ENCODE measurements around the gene SKOR2.

Gene SKOR2

DNA sequence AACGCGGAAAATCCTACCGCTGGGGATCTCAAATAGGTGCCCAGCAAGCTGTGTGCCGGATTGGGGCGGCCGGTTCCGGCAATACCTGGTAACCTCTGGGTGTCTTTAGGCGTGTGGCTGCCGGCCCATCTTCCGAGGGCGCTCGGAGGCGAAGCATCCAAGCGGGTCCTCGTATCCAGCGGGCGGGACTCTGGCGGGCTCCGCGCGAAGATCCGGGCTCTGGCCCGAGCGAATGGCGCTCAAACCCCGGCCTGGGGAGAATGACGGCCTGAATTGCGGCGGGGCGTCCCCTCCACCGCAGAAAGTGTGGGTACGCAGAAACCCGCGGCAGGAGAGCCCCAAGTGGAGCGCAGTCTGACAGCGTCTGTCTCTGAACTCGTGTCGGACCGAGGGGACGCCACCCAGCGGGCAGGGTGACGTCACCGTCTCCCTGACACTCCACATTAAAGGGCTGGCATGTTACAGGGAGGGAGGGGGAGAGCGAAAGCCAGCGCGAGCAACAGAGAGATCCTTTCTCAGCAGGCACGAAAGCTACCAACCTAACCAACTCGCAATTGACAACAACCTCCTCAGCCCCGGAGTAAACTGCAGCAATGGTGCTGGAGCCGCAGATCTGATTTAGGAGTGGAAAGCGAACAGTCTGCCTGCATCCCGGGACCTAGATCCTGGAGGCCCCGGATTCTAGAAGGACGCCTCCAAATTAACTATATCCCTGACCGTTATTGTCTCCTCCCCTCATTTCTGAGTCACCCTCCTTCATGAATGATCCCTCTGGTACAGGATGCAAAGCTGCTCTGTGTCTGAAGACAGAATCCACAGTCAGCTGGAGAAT, at the start of gene SKOR2:
Gene SKOR2, minus strand, starts transcription at position 372 of the 832 bp plus-strand sequence. CDS start 2,477 bp downstream, outside the sequence.
- no peak for DNase-seq

DNA sequence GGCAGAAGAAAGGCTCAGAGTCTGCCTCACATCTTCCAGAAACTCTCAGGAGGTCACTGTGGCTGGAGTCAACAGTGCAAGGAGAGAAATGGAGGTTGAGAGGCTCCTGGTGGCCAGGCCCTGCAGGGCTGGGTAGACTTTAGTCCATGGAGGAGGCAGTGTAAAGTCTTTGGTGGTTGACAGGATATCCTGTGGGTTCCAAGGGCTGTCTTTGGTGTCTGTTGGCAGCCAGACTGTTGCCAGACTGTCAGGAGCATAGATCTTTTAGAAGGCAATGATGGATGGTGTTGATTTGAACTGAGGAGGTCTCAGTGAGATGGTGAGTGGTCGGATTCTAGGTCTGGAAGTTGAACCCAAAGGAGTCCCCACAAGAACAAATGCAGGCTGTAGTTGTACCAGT, 45.0 kb upstream of the SKOR2 start:
- DNase-seq, result no peak

DNA sequence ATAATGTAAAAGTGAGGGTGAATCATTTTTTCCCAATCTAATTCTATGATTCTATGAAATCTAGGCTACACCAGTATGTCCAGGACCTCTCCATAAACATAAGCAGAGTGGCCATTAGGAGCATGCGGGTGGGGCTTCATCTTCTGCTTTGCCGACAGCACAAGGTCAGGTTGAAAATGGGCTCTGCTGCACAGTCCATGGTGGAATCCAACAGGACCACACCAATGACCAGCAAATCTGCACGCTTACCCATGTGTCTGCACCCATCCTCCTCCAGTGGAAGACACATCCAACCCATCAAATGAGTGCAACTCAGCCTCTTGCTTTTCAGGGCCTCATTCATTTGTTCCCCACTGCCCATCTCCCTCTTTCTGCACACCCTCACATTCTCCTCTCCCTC, 43.3 kb upstream of the SKOR2 start:
- DNase-seq, result no peak

- DNase-seq, result no peak
These were observed 37.3 kb upstream of the SKOR2 start for GRCh38 chr18:47288741-47289140.

- no peak for DNase-seq
These were observed 36.6 kb upstream of the SKOR2 start for GRCh38 chr18:47287911-47288585.

DNA sequence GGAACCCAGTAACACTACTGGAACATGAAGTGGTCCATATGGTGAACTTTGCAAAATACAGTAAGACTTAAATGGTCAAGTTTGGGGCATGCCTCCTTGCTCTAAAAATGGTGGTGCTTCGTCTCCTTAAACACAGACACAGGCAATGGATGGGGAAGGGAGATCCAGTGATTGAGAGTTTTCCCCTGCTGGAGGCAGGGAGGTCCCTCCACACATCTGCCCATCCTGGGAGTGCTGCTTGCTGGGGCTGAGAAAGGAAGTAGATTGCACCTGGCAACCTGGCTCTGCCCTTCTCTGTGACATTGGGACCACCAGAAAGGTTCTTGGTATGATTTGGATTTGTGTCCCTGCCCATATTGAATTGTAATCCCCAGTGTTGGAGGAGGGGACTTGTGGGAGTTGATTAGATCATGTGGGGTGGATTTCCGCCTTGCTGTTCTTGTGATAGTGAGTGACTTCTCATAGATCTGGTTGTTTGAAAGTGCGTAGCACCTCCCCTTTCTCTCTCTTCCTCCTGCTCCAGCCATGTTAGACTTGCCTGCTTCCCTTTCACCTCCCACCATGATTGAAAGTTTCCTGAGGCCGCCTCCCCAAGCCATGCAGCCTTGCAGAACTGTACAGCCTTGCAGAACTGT, 35.4 kb upstream of the SKOR2 start:
- no peak for DNase-seq

DNA sequence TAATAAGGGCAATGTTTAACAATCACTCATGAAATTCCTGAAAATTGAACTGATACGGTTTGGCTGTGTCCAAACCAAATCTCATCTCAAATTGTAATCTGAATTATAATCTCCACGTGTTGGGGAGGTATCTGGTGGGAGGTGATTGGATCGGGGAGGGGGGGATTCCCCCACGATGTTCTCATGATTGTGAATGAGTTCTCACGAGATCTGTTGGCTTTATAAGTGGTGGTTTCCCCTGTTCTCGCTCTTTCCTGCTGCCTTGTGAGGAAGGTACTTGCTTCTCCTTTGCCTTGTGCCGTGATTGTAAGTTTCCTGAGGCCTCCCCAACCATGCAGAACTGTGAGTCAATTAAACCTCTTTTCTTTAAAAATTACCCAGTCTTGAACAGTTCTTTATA, 34.0 kb upstream of the SKOR2 start:
- DNase-seq, result no peak

DNA sequence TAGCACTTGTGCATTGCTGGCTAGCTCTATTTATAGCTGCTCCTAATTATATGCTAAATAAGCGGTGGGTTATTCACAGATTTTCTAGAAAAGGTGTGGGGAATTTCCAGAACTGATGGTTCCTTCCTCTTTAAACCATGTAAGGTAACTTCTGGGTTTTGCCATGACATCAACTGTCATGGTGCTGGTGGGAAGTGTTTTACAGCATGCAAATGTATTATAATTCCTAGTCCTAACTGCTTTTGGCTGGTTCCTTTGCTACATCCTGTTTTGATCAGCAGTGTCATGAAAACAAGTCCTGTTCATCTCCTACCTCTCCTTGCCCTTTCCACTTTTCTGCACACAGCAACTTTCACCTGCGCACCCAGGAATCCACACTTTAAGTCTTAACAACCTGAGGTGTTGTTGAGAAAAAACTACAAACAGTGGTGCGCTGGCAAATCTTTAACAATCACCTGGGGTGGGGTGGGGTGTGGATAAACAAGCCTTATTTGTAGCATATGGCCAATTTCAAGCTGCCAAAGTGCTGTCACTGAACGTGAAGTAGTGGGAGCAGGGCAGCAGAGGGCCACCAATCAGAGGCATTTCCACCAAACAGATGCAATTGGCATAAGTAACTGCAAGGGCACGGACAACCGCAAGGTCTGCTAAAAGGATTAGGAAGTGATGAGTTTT, 33.4 kb upstream of the SKOR2 start:
- DNase-seq, result no peak

DNA sequence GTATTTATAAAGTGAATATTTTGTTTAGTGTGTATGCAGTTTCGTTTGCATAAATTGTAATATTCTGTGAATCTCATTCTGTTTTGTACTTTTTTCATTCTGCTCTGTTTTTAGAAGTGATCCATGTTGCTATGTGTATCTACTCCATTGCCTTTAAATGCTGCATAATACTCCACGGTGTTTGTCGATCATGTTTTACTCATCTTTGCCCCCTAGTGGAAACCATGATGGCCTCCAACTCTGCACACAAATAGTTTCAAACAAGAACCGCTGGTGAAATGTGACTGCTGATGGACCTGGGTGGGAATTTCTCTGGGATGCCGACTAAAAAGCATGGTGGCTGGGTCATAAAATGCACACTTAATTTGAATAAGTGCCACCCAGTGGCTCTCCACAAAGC, 32.0 kb upstream of the SKOR2 start:
- DNase-seq, result no peak

DNA sequence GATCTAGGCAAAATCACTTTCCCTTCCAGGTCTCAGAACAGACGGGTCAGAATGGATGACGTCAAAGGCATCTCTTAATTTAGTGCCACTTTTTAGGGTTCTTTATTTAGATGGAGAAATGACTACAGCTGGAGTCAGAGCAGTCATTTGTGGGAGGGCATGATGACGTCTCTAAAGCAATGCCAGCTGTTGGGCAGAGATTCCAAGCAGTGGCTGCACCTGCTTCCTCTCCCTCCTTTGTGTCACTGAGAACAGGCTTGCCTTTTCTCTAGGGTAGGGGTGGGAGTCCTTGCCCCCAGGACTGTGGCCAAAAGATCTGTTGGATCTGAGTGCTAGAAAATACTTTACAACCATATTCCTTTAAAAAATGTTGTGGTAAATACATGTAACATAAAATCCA, 28.7 kb upstream of the SKOR2 start:
- DNase-seq, result no peak

DNA sequence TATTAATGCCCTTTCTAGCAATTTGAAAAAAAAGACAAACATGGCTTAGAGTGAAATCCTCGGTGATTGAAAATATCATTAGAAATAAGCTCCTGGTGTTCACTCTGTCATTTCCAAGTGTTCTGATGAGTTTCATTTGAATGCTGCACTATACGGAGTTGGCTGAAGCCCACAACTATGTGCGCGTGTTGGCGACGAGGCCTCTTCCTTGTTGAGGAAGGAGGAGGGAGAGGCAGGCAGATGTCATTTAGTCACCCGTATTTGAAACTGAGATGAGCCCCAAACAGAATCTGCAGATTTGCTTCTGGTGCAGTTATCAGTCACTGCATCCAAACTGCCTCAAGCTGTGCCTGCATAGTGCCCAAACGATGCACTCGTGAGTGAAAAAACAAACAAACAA, 23.5 kb upstream of the SKOR2 start:
- DNase-seq, result no peak

GRCh38 chr18:47265197-47265596, 13.7 kb upstream of the SKOR2 start:
- no peak for DNase-seq

DNA sequence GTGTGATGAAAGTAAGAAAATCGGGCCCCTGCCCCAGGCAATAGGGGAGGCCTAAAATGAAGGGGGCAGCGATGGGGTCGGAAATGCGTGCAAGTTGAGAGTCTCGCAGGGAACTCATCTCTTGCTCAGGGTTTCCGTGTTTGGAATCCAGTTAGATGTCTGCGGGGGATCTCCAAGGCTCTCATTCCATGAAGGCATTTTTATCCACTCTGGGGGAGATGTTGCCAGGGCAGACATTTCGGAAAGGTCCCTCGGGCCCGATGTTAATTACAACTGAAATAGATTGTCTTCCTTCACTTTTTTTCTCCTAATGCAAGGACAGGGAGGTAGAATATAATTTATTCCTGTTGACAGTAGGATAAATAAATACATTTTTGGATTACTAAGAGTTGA, 12.8 kb upstream of the SKOR2 start:
- no peak for DNase-seq

DNA sequence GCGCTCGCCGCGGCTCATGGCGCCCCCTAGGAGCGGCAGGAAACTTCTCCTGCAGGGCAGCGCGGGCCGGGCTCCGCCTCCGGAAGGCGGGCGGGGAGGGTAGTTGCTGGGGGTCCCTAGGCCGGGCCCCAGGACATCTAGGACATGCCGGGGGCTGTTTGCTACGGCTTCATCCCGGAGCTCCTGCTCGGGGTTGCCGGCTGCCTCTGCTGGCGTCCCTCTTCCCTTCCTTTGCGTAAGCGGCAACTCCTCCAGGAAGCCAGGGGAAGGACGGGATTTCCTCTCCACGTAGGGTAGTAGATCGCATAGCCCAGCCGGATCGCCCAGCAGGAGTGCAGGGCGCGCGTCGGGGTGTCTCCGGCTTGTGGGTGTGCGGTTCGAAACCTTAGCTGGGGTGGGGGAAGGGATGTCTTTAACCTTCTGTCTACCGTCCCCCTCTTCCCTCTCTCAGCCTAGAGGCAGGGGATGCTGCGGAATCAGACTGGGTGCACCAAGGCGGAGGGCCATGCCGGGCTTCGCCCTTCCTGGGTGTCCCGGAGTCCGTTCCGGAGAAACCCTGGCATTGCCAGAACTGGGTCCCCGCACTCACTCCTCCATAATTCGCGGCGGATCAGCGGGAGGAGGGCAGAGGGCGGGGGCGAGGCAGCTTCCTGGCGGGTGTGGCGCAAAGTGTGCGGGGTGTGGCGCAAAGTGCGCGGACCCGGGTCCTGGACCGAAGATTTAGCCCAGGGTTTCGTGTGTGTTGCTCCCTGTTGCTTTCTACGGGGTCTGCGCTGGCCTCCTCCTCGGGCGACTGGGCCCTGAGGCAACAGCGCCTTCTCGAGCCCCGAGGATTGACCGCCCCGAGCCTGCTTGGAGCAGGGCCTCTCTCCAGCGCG, 12.2 kb upstream of the SKOR2 start:
- no peak for DNase-seq

GRCh38 chr18:47263150-47263429, 11.6 kb upstream of the SKOR2 start:
- no peak for DNase-seq

DNA sequence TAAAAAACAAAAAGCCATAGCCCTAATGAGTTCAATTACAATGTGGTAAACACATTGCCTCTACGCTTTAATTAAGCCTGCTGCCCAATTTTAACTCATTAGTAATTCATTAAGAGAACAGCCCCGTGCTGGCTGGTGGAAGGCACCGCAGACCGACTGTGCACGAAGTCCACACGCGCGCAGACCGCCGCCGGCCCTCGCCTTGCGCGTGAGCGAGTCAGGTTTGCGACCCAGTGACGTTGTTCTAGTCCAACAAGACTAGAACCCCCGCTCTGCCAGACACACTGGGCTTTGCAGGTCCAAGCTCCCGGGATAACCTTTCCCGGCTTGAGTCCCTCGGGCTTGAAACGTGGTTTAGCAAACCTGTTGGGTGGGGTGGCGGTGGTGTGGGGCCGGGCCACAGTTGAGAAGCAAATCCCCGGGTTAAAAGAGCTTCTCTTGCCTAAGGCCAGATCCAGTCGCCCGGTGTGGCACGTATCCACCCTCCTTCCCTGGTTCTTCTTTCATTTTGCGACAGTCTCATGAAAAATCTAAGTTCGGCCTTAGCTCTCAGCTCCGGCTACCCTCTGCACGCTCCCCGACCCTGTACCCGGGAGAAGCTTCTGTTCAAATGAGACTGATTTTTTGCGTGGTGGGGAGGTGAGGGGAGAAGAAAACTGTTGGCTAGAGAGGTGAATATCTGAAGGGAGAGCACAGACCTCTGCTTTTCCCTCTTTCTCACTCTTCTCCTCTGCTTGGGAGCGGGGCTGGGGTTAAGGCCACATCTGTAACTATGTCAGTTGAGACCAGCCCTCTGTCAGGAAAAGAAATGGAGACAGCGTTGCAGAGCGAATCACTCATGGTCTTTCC, 11.1 kb upstream of the SKOR2 start:
- no peak for DNase-seq

DNA sequence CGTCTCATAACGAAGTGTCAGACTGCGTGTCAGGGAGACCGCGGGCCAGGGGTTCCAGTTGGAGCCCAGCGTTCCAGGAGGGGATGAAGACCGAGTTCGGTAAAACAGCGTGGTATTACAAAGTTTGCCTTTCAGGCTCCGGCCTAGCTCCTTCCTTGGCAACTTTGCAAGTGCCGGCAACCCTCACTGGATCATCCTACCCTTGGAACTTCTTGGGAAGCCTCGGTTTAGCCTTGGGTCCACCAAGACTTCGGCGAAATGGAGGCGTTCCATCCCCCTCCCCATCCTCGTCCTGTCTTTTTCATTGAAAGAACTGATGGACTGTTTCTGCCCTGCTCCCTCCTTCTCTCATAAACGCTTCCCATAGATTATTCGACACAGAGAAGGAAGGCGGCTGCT, 10.4 kb upstream of the SKOR2 start:
- DNase-seq, result no peak

- DNase-seq, result no peak
These were observed 9.7 kb upstream of the SKOR2 start for GRCh38 chr18:47260924-47261701.

- peak in 1 of 2 donors; percentile 48 for DNase-seq
These were observed 8.9 kb upstream of the SKOR2 start for GRCh38 chr18:47260120-47260923.
